Amniotic stem cell (primary cell): ENCODE data around the gene MTERF2.

Source experiments
- DNase-seq: peaks from one replicate; lab custom pipeline; 2025; lab: John Stamatoyannopoulos, UW

Gene MTERF2

DNA sequence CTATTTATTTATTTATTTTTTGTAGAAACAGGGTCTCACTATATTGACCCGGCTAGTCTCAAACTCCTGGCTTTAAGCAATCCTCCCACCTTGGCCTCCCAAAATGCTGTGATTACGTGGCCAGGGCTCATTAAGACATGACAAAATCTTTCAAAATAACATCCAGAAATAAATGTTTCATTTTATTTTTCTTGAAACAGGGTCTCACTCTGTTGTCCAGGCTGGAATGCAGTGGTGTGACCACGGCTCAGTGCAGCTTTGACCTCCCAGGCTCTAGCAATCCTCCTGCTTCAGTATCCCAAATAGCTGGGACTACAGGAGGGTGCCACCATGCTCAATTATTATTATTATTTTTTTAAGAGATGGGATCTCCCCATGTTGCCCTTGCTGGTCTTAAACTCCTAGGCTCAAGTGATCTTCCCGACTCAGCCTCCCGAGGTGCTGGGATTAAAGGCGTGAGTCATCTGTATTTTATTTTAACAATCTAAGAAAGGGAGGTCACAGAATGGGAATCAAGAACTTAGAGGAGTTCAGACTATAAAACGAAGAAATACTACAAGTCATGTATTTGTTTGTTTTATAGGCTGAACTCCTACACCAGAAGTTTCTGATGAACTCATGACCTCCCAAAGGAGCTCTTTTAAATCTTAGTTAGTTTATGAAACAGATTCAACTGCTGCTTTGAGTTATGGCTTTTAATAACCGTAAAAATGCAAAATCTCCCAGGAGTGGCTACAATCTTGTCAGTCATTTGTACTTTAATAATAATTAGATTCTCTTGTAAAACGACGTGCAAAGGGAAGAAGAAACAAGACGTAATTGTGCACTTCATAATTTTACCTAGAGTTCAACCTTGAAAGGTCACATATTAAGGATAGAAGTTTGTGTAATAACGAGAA is 33.3 kb downstream of the MTERF2 start:
- DNase-seq: no peak

- DNase-seq: no peak
Measured at GRCh38 chr12:106950591-106950990, 36.4 kb downstream of the MTERF2 start.

DNA sequence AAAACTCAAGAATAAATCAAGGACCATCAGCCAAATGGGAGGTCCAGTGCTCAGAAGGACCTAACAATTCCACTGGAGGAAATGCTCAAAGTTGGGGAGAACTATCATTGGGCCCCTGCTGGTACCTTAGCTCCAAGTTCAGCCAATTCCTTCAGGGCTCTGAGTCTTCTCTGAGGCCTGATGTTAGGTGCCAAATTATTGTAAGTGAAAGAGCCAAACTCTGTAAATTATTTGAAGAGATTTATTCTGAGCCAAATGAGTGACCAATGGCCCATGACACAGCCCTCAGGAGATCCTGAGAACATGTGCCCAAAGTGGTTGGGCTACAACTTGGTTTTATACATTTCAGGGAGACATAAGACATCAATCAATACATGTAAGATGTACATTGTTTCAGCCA is 39.5 kb downstream of the MTERF2 start:
- no peak for DNase-seq

- DNase-seq: no peak
Measured at GRCh38 chr12:106945261-106945851, 41.6 kb downstream of the MTERF2 start.

GRCh38 chr12:106942775-106943174 is 44.2 kb downstream of the MTERF2 start:
- DNase-seq: no peak

DNA sequence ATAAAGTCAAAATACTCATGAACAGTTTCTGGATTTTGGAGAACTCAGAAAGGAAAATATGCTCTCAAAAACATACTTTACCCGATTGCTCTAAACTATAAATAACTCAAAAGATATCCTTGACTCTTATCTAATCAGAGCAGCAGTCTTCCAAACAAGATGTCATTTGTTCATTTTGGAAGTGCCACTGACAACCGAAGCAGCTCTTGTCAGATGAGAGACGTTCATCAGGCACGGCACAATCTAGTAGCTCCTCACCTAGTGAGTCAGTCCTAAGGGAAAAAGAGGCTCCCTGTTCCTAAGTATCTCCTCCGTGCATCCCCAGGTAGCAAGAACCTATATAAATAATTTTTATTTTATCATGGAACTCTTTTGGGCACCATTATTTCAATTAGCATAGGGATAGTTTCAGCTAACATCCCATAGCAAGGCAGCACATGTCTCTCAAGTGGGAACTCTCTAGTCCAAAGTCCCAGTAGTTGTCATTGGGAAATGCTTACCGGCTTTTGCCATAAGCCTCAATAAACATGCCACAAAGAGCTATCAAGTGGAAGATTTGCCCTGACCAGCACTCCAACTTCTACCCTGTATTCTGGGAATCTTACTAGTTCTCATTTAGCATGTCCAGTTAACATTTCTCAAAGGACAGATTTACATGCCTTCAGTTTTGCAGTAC is 45.3 kb downstream of the MTERF2 start:
- no peak for DNase-seq

- DNase-seq: no peak
Measured at GRCh38 chr12:106934277-106934676, 52.7 kb downstream of the MTERF2 start.
